PC-3 (cell line): ENCODE measurements around the gene KHDRBS2. TPM values are rescaled to one million over a fixed set of nuclear protein-coding genes. Genes with fewer than 3 reads are reported as not detected.

Source experiments
- ATAC-seq: fragments of 200-7000 bp; cut with Tn5 transposase; 2 replicates; pipeline ENCODE4 v1.9.1; 2020; ENCODE audit warnings: mild to moderate bottlenecking, moderate library complexity
- BruUV-seq: library from RNA; stranded (reverse); fragments of 400-500 nt; replicated peaks from 2 replicates; lab custom pipeline; 2021; lab: Mats Ljungman, UMichigan
- CTCF ChIA-PET: fragments of 300-600 bp; sonication (Branson Sonifier 250); formaldehyde crosslinking; loops from one replicate; lab custom pipeline; 2022; ENCODE audit warnings: antibody characterized with exemption; lab: Charles Lee
- POLR2A ChIA-PET: fragments of 300-600 bp; sonication (Branson Sonifier 250); formaldehyde crosslinking; loops from one replicate; lab custom pipeline; 2022; ENCODE audit warnings: antibody characterized with exemption; ENCODE audit not compliant: unreplicated experiment; lab: Charles Lee
- DNase-seq: peaks from one replicate; pipeline ENCODE4 v3.0.0-alpha.2; 2015
- H2AFZ ChIP-seq: fragments of 300-600 bp; sonication (generic); 2 replicates; pipeline ENCODE4 v1.6.0; 2016; ENCODE audit warnings: antibody characterized with exemption, low read length
- H3F3A ChIP-seq: fragments of 300-600 bp; sonication (generic); one replicate; pipeline ENCODE4 v1.6.0; 2017; ENCODE audit warnings: antibody characterized with exemption, low read length, control low read depth, mild to moderate bottlenecking; ENCODE audit not compliant: unreplicated experiment
- H3K27ac ChIP-seq: fragments of 300-600 bp; sonication (generic); 2 replicates; pipeline ENCODE4 v1.5.1; 2016; ENCODE audit warnings: mild to moderate bottlenecking, low read length
- H3K27me3 ChIP-seq: fragments of 300-600 bp; sonication (generic); 2 replicates; pipeline ENCODE4 v1.6.1; 2016; ENCODE audit warnings: low read length, mixed read lengths
- H3K36me3 ChIP-seq: fragments of 300-600 bp; sonication (generic); 2 replicates; pipeline ENCODE4 v1.6.1; 2016; ENCODE audit warnings: low read depth, mixed run types, low read length, mixed read lengths
- H3K4me1 ChIP-seq: fragments of 300-600 bp; sonication (generic); 2 replicates; pipeline ENCODE4 v1.5.1; 2016; ENCODE audit warnings: low read length; ENCODE audit not compliant: insufficient read depth
- H3K4me2 ChIP-seq: fragments of 300-600 bp; sonication (generic); 2 replicates; pipeline ENCODE4 v1.6.0; 2016; ENCODE audit warnings: low read length
- H3K4me3 ChIP-seq: fragments of 300-600 bp; sonication (generic); 2 replicates; pipeline ENCODE4 v1.5.1; 2016; ENCODE audit warnings: mild to moderate bottlenecking, low read length, mixed read lengths
- H3K79me2 ChIP-seq: fragments of 300-600 bp; sonication (generic); 2 replicates; pipeline ENCODE4 v1.6.1; 2017; ENCODE audit warnings: low read length, mixed read lengths
- H3K9ac ChIP-seq: fragments of 300-600 bp; sonication (generic); 2 replicates; pipeline ENCODE4 v1.6.0; 2016; ENCODE audit warnings: mild to moderate bottlenecking, low read length
- H3K9me2 ChIP-seq: fragments of 300-600 bp; sonication (generic); replicated peaks from 2 replicates; pipeline ENCODE4 v1.6.1; 2016; ENCODE audit warnings: mixed run types, low read length, mixed read lengths
- H3K9me3 ChIP-seq: fragments of 300-600 bp; sonication (generic); 2 replicates; pipeline ENCODE4 v1.6.1; 2016; ENCODE audit warnings: low read length, mixed read lengths
- H4K20me1 ChIP-seq: fragments of 300-600 bp; sonication (generic); 2 replicates; pipeline ENCODE4 v1.6.1; 2016; ENCODE audit warnings: low read length, mixed read lengths
- CTCF ChIP-seq: fragments of 300-600 bp; sonication (generic); conservative IDR thresholded peaks from 2 replicates; pipeline ENCODE4 v1.5.1; 2017; ENCODE audit warnings: antibody characterized with exemption, low read depth, mild to moderate bottlenecking, low read length
- EZH2 ChIP-seq: fragments of 300-600 bp; sonication (generic); IDR thresholded peaks from one replicate; pipeline ENCODE4 v1.6.1; 2017; ENCODE audit warnings: antibody characterized with exemption, mild to moderate bottlenecking, low read length; ENCODE audit not compliant: unreplicated experiment
- EZH2phosphoT487 ChIP-seq: fragments of 300-600 bp; sonication (generic); IDR thresholded peaks from 2 replicates; pipeline ENCODE4 v1.6.1; 2018; ENCODE audit warnings: mild to moderate bottlenecking, antibody characterized with exemption, low read length, borderline replicate concordance
- intact Hi-C: fragments of 100-400 bp; cut with micrococcal nuclease; formaldehyde crosslinking; loops from 2 replicates; pipeline ENCODE4 v1.9.0; 2023
- total RNA-seq: library from RNA; depleted of rRNA; stranded (reverse); fragments of >200 nt; gene quantifications from 2 replicates; pipeline ENCODE4 v1.2.3, GENCODE V29; 2014

Gene KHDRBS2
- total RNA-seq, 1 experiment from 2014 or later: not detected

GRCh38 chr6:62262283-62262682, 23.7 kb downstream of the KHDRBS2 start:
- no peaks in the 10 kb centered on the region for H3K79me2 ChIP-seq
- no peak for DNase-seq
- BruUV-seq: no TSS peak

GRCh38 chr6:62246087-62246486, 39.9 kb downstream of the KHDRBS2 start:
- Histone ChIP-seq H3K79me2 (no peaks in the 10 kb centered on the region), H3K9ac (no peak overlapping the region), H3K4me2 (no peak overlapping the region), H3K4me1 (no peaks in the 10 kb centered on the region), H3K27ac (no peak overlapping the region), H4K20me1 (no peaks in the 10 kb centered on the region), H2AFZ (no peak overlapping the region), H3K9me2 (no peaks in the 10 kb centered on the region), H3K4me3 (no peak overlapping the region), H3K9me3 (no peaks in the 10 kb centered on the region), H3K36me3 (no peaks in the 10 kb centered on the region), H3F3A (no peaks in the 10 kb centered on the region), H3K27me3 (no peaks in the 10 kb centered on the region)
- BruUV-seq: no TSS peak
- ChIA-PET CTCF (no interaction called here), POLR2A (no interaction called here)
- intact Hi-C loops: no loop called here
- DNase-seq: no peak
- no peak for ATAC-seq
- no peak for TF ChIP-seq CTCF
- no peak for TF ChIP-seq EZH2phosphoT487
- no peak for TF ChIP-seq EZH2

More at GRCh38 chr6:62262283-62262682, 23.7 kb downstream of the KHDRBS2 start:
- Histone ChIP-seq H3K4me3 (no peak overlapping the region), H3K36me3 (no peaks in the 10 kb centered on the region), H3K27ac (no peak overlapping the region), H2AFZ (no peak overlapping the region), H3K27me3 (no peaks in the 10 kb centered on the region), H3K4me1 (no peaks in the 10 kb centered on the region), H3K9me3 (no peaks in the 10 kb centered on the region), H3K4me2 (no peak overlapping the region), H3K9ac (no peak overlapping the region), H4K20me1 (no peaks in the 10 kb centered on the region), H3K9me2 (no peaks in the 10 kb centered on the region), H3F3A (no peaks in the 10 kb centered on the region)
- ATAC-seq: no peak
- ChIA-PET CTCF (no interaction called here), POLR2A (no interaction called here)
- intact Hi-C loops: no loop called here
- TF ChIP-seq EZH2phosphoT487 (no peak), EZH2 (no peak), CTCF (no peak)

GRCh38 chr6:62236784-62237183, 49.2 kb downstream of the KHDRBS2 start:
- BruUV-seq: no TSS peak
- H3K9ac ChIP-seq: no peak overlapping the region
- no peak overlapping the region for H3K4me3 ChIP-seq
- intact Hi-C loops: no loop called here
- no peaks in the 10 kb centered on the region for H3K4me1 ChIP-seq
- no peaks in the 10 kb centered on the region for H3K9me2 ChIP-seq
- H3K4me2 ChIP-seq: no peak overlapping the region
- no peak overlapping the region for H2AFZ ChIP-seq
- POLR2A ChIA-PET: no interaction called here
- no peaks in the 10 kb centered on the region for H3F3A ChIP-seq
- no peaks in the 10 kb centered on the region for H3K9me3 ChIP-seq
- no peak for ATAC-seq
- no peak overlapping the region for H3K27ac ChIP-seq
- no peaks in the 10 kb centered on the region for H4K20me1 ChIP-seq
- DNase-seq: no peak
- no peak for TF ChIP-seq EZH2
- TF ChIP-seq CTCF: no peak
- TF ChIP-seq EZH2phosphoT487: no peak
- no peaks in the 10 kb centered on the region for H3K79me2 ChIP-seq
- H3K36me3 ChIP-seq: no peaks in the 10 kb centered on the region
- H3K27me3 ChIP-seq: no peaks in the 10 kb centered on the region
- CTCF ChIA-PET: no interaction called here
